Osteoblast (primary cell): ENCODE data around the gene EDEM3. TPM values are rescaled to one million over a fixed set of nuclear protein-coding genes. Genes with fewer than 3 reads are reported as not detected.

ENCODE experiments used
- DNase-seq: peaks from one replicate; pipeline ENCODE4 v3.0.0; 2011; ENCODE audit warnings: low spot score, mixed read lengths; ENCODE audit not compliant: insufficient read length; ENCODE audit errors: missing footprints
- H2AFZ ChIP-seq: 2 replicates; pipeline ENCODE4 v1.6.0; 2011; ENCODE audit warnings: mild to moderate bottlenecking, low read length
- H3K27ac ChIP-seq: 2 replicates; pipeline ENCODE4 v1.5.1; 2011; ENCODE audit warnings: mild to moderate bottlenecking, low read depth, low read length, moderate library complexity
- H3K27me3 ChIP-seq: 2 replicates; pipeline ENCODE4 v1.6.0; 2012; ENCODE audit warnings: mild to moderate bottlenecking, control low read depth, inconsistent platforms, low read length, moderate library complexity; ENCODE audit not compliant: insufficient read depth
- H3K36me3 ChIP-seq: 2 replicates; pipeline ENCODE4 v1.5.1; 2011; ENCODE audit warnings: mild to moderate bottlenecking, low read length, control low read depth, moderate library complexity; ENCODE audit not compliant: insufficient read depth
- H3K4me1 ChIP-seq: 2 replicates; pipeline ENCODE4 v1.5.1; 2011; ENCODE audit warnings: mild to moderate bottlenecking, low read length, control low read depth, moderate library complexity; ENCODE audit not compliant: insufficient read depth
- H3K4me2 ChIP-seq: 2 replicates; pipeline ENCODE4 v1.6.0; 2011; ENCODE audit warnings: mild to moderate bottlenecking, low read length; ENCODE audit not compliant: insufficient read depth
- H3K4me3 ChIP-seq: fragments of 200-600 bp; sonication (generic); 3 replicates; pipeline ENCODE4 v1.5.1; 2012; ENCODE audit warnings: mild to moderate bottlenecking, low read length, inconsistent platforms; ENCODE audit not compliant: insufficient read depth
- H3K79me2 ChIP-seq: 2 replicates; pipeline ENCODE4 v1.6.0; 2012; ENCODE audit warnings: mild to moderate bottlenecking, low read length, control low read depth, inconsistent platforms; ENCODE audit not compliant: insufficient read depth
- H3K9me3 ChIP-seq: 2 replicates; pipeline ENCODE4 v1.5.1; 2011; ENCODE audit warnings: low read depth, low read length, control low read depth
- H4K20me1 ChIP-seq: 2 replicates; pipeline ENCODE4 v1.6.0; 2012; ENCODE audit warnings: mild to moderate bottlenecking, low read length, control low read depth; ENCODE audit not compliant: insufficient read depth
- total RNA-seq: library from RNA; depleted of rRNA; stranded (reverse); fragments of >200 nt; gene quantifications from 2 replicates; pipeline ENCODE4 v1.2.3, GENCODE V29; 2012
- TF ChIP-seq, protein P1 (sequence below): IDR thresholded peaks from 2 replicates; pipeline ENCODE4 v1.5.1; 2011; ENCODE audit warnings: mild to moderate bottlenecking, low read depth, low read length, moderate library complexity; ENCODE audit errors: extremely low read depth

EDEM3 gene, protein sequence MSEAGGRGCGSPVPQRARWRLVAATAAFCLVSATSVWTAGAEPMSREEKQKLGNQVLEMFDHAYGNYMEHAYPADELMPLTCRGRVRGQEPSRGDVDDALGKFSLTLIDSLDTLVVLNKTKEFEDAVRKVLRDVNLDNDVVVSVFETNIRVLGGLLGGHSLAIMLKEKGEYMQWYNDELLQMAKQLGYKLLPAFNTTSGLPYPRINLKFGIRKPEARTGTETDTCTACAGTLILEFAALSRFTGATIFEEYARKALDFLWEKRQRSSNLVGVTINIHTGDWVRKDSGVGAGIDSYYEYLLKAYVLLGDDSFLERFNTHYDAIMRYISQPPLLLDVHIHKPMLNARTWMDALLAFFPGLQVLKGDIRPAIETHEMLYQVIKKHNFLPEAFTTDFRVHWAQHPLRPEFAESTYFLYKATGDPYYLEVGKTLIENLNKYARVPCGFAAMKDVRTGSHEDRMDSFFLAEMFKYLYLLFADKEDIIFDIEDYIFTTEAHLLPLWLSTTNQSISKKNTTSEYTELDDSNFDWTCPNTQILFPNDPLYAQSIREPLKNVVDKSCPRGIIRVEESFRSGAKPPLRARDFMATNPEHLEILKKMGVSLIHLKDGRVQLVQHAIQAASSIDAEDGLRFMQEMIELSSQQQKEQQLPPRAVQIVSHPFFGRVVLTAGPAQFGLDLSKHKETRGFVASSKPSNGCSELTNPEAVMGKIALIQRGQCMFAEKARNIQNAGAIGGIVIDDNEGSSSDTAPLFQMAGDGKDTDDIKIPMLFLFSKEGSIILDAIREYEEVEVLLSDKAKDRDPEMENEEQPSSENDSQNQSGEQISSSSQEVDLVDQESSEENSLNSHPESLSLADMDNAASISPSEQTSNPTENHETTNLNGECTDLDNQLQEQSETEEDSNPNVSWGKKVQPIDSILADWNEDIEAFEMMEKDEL
- total RNA-seq, result 43.1 and 44.2 TPM in 2 replicates

- Histone ChIP-seq H3K36me3 (no peaks in the 10 kb centered on the region), H3K4me2 (peak within 1 kb of the TSS; percentile 98), H3K79me2 (peaks cover 42% of the 10 kb centered on the region), H3K27me3 (peaks cover 3% of the 10 kb centered on the region), H2AFZ (peak within 1 kb of the TSS; percentile 96), H3K27ac (peak within 1 kb of the TSS; percentile 92), H3K4me1 (peaks cover 24% of the 10 kb centered on the region), H3K4me3 (peak within 1 kb of the TSS; percentile 98), H4K20me1 (peaks cover 18% of the 10 kb centered on the region), H3K9me3 (no peaks in the 10 kb centered on the region)
- DNase-seq, result peak; percentile 98
- TF ChIP-seq, protein P1, sequence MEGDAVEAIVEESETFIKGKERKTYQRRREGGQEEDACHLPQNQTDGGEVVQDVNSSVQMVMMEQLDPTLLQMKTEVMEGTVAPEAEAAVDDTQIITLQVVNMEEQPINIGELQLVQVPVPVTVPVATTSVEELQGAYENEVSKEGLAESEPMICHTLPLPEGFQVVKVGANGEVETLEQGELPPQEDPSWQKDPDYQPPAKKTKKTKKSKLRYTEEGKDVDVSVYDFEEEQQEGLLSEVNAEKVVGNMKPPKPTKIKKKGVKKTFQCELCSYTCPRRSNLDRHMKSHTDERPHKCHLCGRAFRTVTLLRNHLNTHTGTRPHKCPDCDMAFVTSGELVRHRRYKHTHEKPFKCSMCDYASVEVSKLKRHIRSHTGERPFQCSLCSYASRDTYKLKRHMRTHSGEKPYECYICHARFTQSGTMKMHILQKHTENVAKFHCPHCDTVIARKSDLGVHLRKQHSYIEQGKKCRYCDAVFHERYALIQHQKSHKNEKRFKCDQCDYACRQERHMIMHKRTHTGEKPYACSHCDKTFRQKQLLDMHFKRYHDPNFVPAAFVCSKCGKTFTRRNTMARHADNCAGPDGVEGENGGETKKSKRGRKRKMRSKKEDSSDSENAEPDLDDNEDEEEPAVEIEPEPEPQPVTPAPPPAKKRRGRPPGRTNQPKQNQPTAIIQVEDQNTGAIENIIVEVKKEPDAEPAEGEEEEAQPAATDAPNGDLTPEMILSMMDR, result no peak
Observed at GRCh38 chr1:184754476-184755225, at the start of gene EDEM3. Gene EDEM3 (minus strand): TSS chr1:184754858. CDS start chr1:184754646, 212 bp downstream.

GRCh38 chr1:184804220-184804619, 49.6 kb upstream of the EDEM3 start:
- TF ChIP-seq, protein P1, result no peak
- no peak for DNase-seq
- no peaks in the 10 kb centered on the region for H3K27me3 ChIP-seq

GRCh38 chr1:184803180-184803492, 48.5 kb upstream of the EDEM3 start:
- no peaks in the 10 kb centered on the region for H3K79me2 ChIP-seq

More at GRCh38 chr1:184804220-184804619, 49.6 kb upstream of the EDEM3 start:
- Histone ChIP-seq H3K4me3 (no peak overlapping the region), H3K4me2 (no peak overlapping the region), H4K20me1 (no peaks in the 10 kb centered on the region), H3K27ac (no peak overlapping the region), H3K79me2 (no peaks in the 10 kb centered on the region), H2AFZ (no peak overlapping the region), H3K4me1 (peaks cover 2% of the 10 kb centered on the region), H3K9me3 (no peaks in the 10 kb centered on the region), H3K36me3 (no peaks in the 10 kb centered on the region)

More at GRCh38 chr1:184803180-184803492, 48.5 kb upstream of the EDEM3 start:
- H2AFZ ChIP-seq, result no peak overlapping the region
- TF ChIP-seq, protein P1, result no peak
- H3K4me1 ChIP-seq, result peaks cover 2% of the 10 kb centered on the region
- no peak overlapping the region for H3K27ac ChIP-seq
- H3K27me3 ChIP-seq, result no peaks in the 10 kb centered on the region
- no peaks in the 10 kb centered on the region for H3K9me3 ChIP-seq
- H3K4me3 ChIP-seq, result no peak overlapping the region
- H4K20me1 ChIP-seq, result no peaks in the 10 kb centered on the region
- DNase-seq, result no peak
- no peaks in the 10 kb centered on the region for H3K36me3 ChIP-seq
- H3K4me2 ChIP-seq, result no peak overlapping the region
